A673 (cell line): ENCODE measurements around the gene SMC1A. TPM values are rescaled to one million over a fixed set of nuclear protein-coding genes. Genes with fewer than 3 reads are reported as not detected.

Experiments used
- BruUV-seq: library from RNA; stranded (reverse); fragments of 400-500 nt; replicated peaks from 2 replicates; lab custom pipeline; 2021; lab: Mats Ljungman, UMichigan
- CTCF ChIA-PET: fragments of 300-600 bp; sonication (Branson Sonifier 250); formaldehyde crosslinking; loops from one replicate; lab custom pipeline; 2022; ENCODE audit warnings: antibody characterized with exemption; lab: Charles Lee
- POLR2A ChIA-PET: fragments of 300-600 bp; sonication (Branson Sonifier 250); formaldehyde crosslinking; loops from one replicate; lab custom pipeline; 2022; ENCODE audit warnings: antibody characterized with exemption; ENCODE audit not compliant: low non-redundant PET; lab: Charles Lee
- DNase-seq: peaks from one replicate; pipeline ENCODE4 v3.0.0-alpha.2; 2015; ENCODE audit warnings: low spot score
- H3K27ac ChIP-seq: fragments of 200-600 bp; sonication (generic); 2 replicates; pipeline ENCODE4 v1.5.1; 2016; ENCODE audit warnings: mixed run types, low read depth, mild to moderate bottlenecking, mixed read lengths, antibody characterized with exemption, low read length; ENCODE audit not compliant: poor library complexity, severe bottlenecking
- H3K27me3 ChIP-seq: fragments of 200-600 bp; sonication (generic); replicated peaks from 2 replicates; pipeline ENCODE4 v1.6.1; 2017; ENCODE audit warnings: mixed run types, low read depth, mild to moderate bottlenecking, mixed read lengths, antibody characterized with exemption, low read length; ENCODE audit not compliant: insufficient read depth, poor library complexity
- H3K36me3 ChIP-seq: fragments of 200-600 bp; sonication (generic); 2 replicates; pipeline ENCODE4 v1.6.1; 2016; ENCODE audit warnings: mixed run types, mild to moderate bottlenecking, mixed read lengths, antibody characterized with exemption, low read length; ENCODE audit not compliant: insufficient read depth, poor library complexity, severe bottlenecking
- H3K4me1 ChIP-seq: fragments of 200-600 bp; sonication (generic); 2 replicates; pipeline ENCODE4 v1.6.1; 2017; ENCODE audit warnings: mixed run types, mild to moderate bottlenecking, mixed read lengths, antibody characterized with exemption, low read length; ENCODE audit not compliant: insufficient read depth, poor library complexity, severe bottlenecking
- H3K4me3 ChIP-seq: fragments of 200-600 bp; sonication (generic); 2 replicates; pipeline ENCODE4 v1.5.1; 2016; ENCODE audit warnings: low read depth, mixed run types, mild to moderate bottlenecking, mixed read lengths, low read length; ENCODE audit not compliant: poor library complexity, severe bottlenecking
- H3K9me3 ChIP-seq: fragments of 200-600 bp; sonication (generic); 2 replicates; pipeline ENCODE4 v1.6.1; 2016; ENCODE audit warnings: mixed run types, low read depth, mild to moderate bottlenecking, mixed read lengths, antibody characterized with exemption, low read length; ENCODE audit not compliant: poor library complexity, severe bottlenecking
- CTCF ChIP-seq: fragments of 300-800, 200-600 bp; sonication (generic); conservative IDR thresholded peaks from 2 replicates; pipeline ENCODE4 v1.5.1; 2017; ENCODE audit warnings: low read depth, mild to moderate bottlenecking, antibody characterized with exemption, low read length, moderate library complexity, mixed read lengths
- EZH2 ChIP-seq: fragments of 200-600 bp; sonication (generic); IDR thresholded peaks from 2 replicates; pipeline ENCODE4 v1.6.1; 2017; ENCODE audit warnings: borderline replicate concordance, low read depth, mild to moderate bottlenecking, mixed read lengths, antibody characterized with exemption, low read length; ENCODE audit not compliant: poor library complexity, severe bottlenecking
- intact Hi-C: fragments of 100-400 bp; cut with micrococcal nuclease; formaldehyde crosslinking; loops from one replicate; pipeline ENCODE4 v1.10.0; 2022; ENCODE audit not compliant: unreplicated experiment
- total RNA-seq: library from RNA; stranded (reverse); gene quantifications from 2 replicates; pipeline ENCODE4 v1.2.3, GENCODE V29; 2021

The SMC1A gene
- total RNA-seq, 1 experiment from 2014 or later: 230 TPM

- Histone ChIP-seq H3K27ac (no peak overlapping the region), H3K4me1 (no peaks in the 10 kb centered on the region), H3K4me3 (no peak overlapping the region), H3K27me3 (no peaks in the 10 kb centered on the region), H3K36me3 (no peaks in the 10 kb centered on the region), H3K9me3 (no peaks in the 10 kb centered on the region)
- CTCF ChIA-PET: no interaction called here
- DNase-seq: no peak
- BruUV-seq: no TSS peak
- POLR2A ChIA-PET: interaction anchor here (0.7 kb wide), 1 partner anchor 1175 kb away, joined by 6 read pairs; no protein-coding TSS in a partner anchor
- TF ChIP-seq CTCF (no peak), EZH2 (no peak)
- intact Hi-C loops: no loop called here
Observed at GRCh38 chrX:53340852-53341645, 81.4 kb downstream of the SMC1A start.

GRCh38 chrX:53337101-53337500, 85.4 kb downstream of the SMC1A start:
- no peak for TF ChIP-seq CTCF
- TF ChIP-seq EZH2: no peak
- POLR2A ChIA-PET: no interaction called here
- no TSS peak for BruUV-seq

GRCh38 chrX:53333853-53334252, 88.6 kb downstream of the SMC1A start:
- no peak overlapping the region for H3K4me3 ChIP-seq
- H3K27me3 ChIP-seq: peaks cover 17% of the 10 kb centered on the region
- intact Hi-C loops: no loop called here
- H3K9me3 ChIP-seq: no peaks in the 10 kb centered on the region
- no peak overlapping the region for H3K27ac ChIP-seq
- BruUV-seq: no TSS peak
- no peak for DNase-seq
- ChIA-PET CTCF (no interaction called here), POLR2A (no interaction called here)
- no peaks in the 10 kb centered on the region for H3K4me1 ChIP-seq
- no peaks in the 10 kb centered on the region for H3K36me3 ChIP-seq
- TF ChIP-seq CTCF (no peak), EZH2 (no peak)

More at GRCh38 chrX:53337101-53337500, 85.4 kb downstream of the SMC1A start:
- H3K27me3 ChIP-seq: peaks cover 3% of the 10 kb centered on the region
- no peak overlapping the region for H3K4me3 ChIP-seq
- no peaks in the 10 kb centered on the region for H3K36me3 ChIP-seq
- no peaks in the 10 kb centered on the region for H3K4me1 ChIP-seq
- no peak overlapping the region for H3K27ac ChIP-seq
- no peaks in the 10 kb centered on the region for H3K9me3 ChIP-seq
- CTCF ChIA-PET: no interaction called here
- intact Hi-C loops: no loop called here
- no peak for DNase-seq
